HCT116 (cell line): Measurements from ENCODE around the gene CACNA1A. TPM values are rescaled to one million over a fixed set of nuclear protein-coding genes. Genes with fewer than 3 reads are reported as not detected.

Experiments
- ATAC-seq: fragments of 200-7000 bp; cut with Tn5 transposase; 2 replicates; pipeline ENCODE4 v1.9.1; 2020; ENCODE audit warnings: mild to moderate bottlenecking, moderate library complexity
- BruUV-seq: library from RNA; stranded (reverse); fragments of 400-500 nt; replicated peaks from 2 replicates; lab custom pipeline; 2021; lab: Mats Ljungman, UMichigan
- CTCF ChIA-PET: fragments of 300-600 bp; sonication (Branson Sonifier 250); formaldehyde crosslinking; loops from one replicate; lab custom pipeline; 2021; ENCODE audit warnings: antibody characterized with exemption; lab: Charles Lee
- POLR2A ChIA-PET: fragments of 300-600, 350-600 bp; sonication (Branson Sonifier 250); formaldehyde crosslinking; loops from one replicate; lab custom pipeline; 2021; ENCODE audit warnings: antibody characterized with exemption; lab: Charles Lee
- RAD21 ChIA-PET, 2 experiments: fragments of 300-600 bp; sonication (Branson Sonifier 250); formaldehyde crosslinking; loops; one replicate each; lab custom pipeline; 2023; ENCODE audit warnings: low total read pairs in 2 of 2; ENCODE audit not compliant: uncharacterized antibody in 2 of 2, unreplicated experiment in 2 of 2, low non-redundant PET in 1 of 2; lab: Charles Lee
- DNase-seq: peaks from one replicate; pipeline ENCODE4 v3.0.0-alpha.2; 2010; ENCODE audit warnings: low read depth, low spot score
- H2AFZ ChIP-seq: fragments of 200-600 bp; shearing (Covaris generic), sonication (generic); 2 replicates; pipeline ENCODE4 v1.6.1; 2017; ENCODE audit warnings: low read depth, mixed run types, mixed read lengths, antibody characterized with exemption, low read length; ENCODE audit not compliant: poor library complexity, severe bottlenecking
- H3K27ac ChIP-seq: 2 replicates; pipeline ENCODE4 v1.5.1; 2012; ENCODE audit warnings: low read depth, low read length
- H3K27me3 ChIP-seq: fragments of 200-600 bp; sonication (generic); 2 replicates; pipeline ENCODE4 v1.6.1; 2016; ENCODE audit warnings: mixed run types, low read length, mixed read lengths; ENCODE audit not compliant: insufficient read depth
- H3K36me3 ChIP-seq, 2 experiments: fragments of 200-500 bp in 1 of 2; fragments of 200-600 bp in 1 of 2; sonication (Bioruptor generic) in 1 of 2; sonication (generic) in 1 of 2; 2 replicates each; pipeline versions ENCODE4 v1.5.1 to v1.6.1; 2014 to 2016; ENCODE audit warnings: low read length in 2 of 2, inconsistent platforms in 1 of 2, mixed read lengths in 1 of 2, mixed run types in 1 of 2; ENCODE audit not compliant: insufficient read depth in 2 of 2, control insufficient read depth in 1 of 2
- H3K4me1 ChIP-seq, 2 experiments: fragments of 200-600 bp in 1 of 2; sonication (generic) in 1 of 2; 2 replicates each; pipeline versions ENCODE4 v1.5.1 to v1.6.1; 2012 to 2017; ENCODE audit warnings: low read length in 2 of 2, inconsistent platforms in 1 of 2, mild to moderate bottlenecking in 1 of 2, mixed read lengths in 1 of 2, mixed run types in 1 of 2, moderate library complexity in 1 of 2; ENCODE audit not compliant: insufficient read depth in 2 of 2, control insufficient read depth in 1 of 2
- H3K4me2 ChIP-seq: fragments of 200-600 bp; sonication (generic); 2 replicates; pipeline ENCODE4 v1.6.1; 2017; ENCODE audit warnings: mixed run types, low read length, mixed read lengths
- H3K4me3 ChIP-seq, 2 experiments: fragments of 200-600 bp in 1 of 2; sonication (generic) in 1 of 2; replicated peaks in 1 of 2; 2 replicates each; pipeline ENCODE4 v1.5.1; 2011 to 2016; ENCODE audit warnings: low read length in 2 of 2, control low read depth in 1 of 2, low read depth in 1 of 2, mild to moderate bottlenecking in 1 of 2, mixed read lengths in 1 of 2, mixed run types in 1 of 2
- H3K79me2 ChIP-seq: fragments of 200-600 bp; sonication (generic); 2 replicates; pipeline ENCODE4 v1.6.1; 2017; ENCODE audit warnings: mild to moderate bottlenecking, mixed run types, low read length, moderate library complexity, mixed read lengths; ENCODE audit not compliant: insufficient read depth
- H3K9ac ChIP-seq: fragments of 200-600 bp; sonication (generic); 2 replicates; pipeline ENCODE4 v1.6.1; 2016; ENCODE audit warnings: low read length, mixed read lengths
- H3K9me2 ChIP-seq: fragments of 200-600 bp; sonication (generic), shearing (Covaris generic); 2 replicates; pipeline ENCODE4 v1.6.1; 2017; ENCODE audit warnings: mixed run types, mild to moderate bottlenecking, moderate library complexity; ENCODE audit not compliant: insufficient read depth
- H3K9me3 ChIP-seq, 2 experiments: fragments of 200-500 bp in 1 of 2; fragments of 200-600 bp in 1 of 2; sonication (Bioruptor generic) in 1 of 2; sonication (generic) in 1 of 2; 2 replicates each; pipeline ENCODE4 v1.6.1; 2014 to 2017; ENCODE audit warnings: low read length in 2 of 2, mixed read lengths in 2 of 2, inconsistent platforms in 1 of 2, low read depth in 1 of 2, mild to moderate bottlenecking in 1 of 2, mixed run types in 1 of 2, moderate library complexity in 1 of 2; ENCODE audit not compliant: control insufficient read depth in 1 of 2, insufficient read depth in 1 of 2
- H4K20me1 ChIP-seq: fragments of 200-600 bp; sonication (generic), shearing (Covaris generic); 2 replicates; pipeline ENCODE4 v1.6.1; 2017; ENCODE audit warnings: mixed run types, mild to moderate bottlenecking, moderate library complexity; ENCODE audit not compliant: insufficient read depth
- ATF3 ChIP-seq: IDR thresholded peaks from 2 replicates; pipeline ENCODE4 v1.6.1; 2012
- CBX3 ChIP-seq: IDR thresholded peaks from 2 replicates; pipeline ENCODE4 v1.6.1; 2012; ENCODE audit warnings: low read depth
- CTCF ChIP-seq, 3 experiments: fragments of 200-600 bp in 1 of 3; sonication (generic) in 1 of 3; IDR thresholded peaks in 2 of 3; conservative IDR thresholded peaks in 1 of 3; 2 replicates each; pipeline ENCODE4 v1.5.1; 2012 to 2017; ENCODE audit warnings: low read depth in 2 of 3, low read length in 2 of 3, antibody characterized with exemption in 1 of 3, borderline replicate concordance in 1 of 3, control low read depth in 1 of 3, mild to moderate bottlenecking in 1 of 3, mixed read lengths in 1 of 3, mixed run types in 1 of 3, moderate library complexity in 1 of 3; ENCODE audit not compliant: insufficient read depth in 1 of 3
- EGR1 ChIP-seq: IDR thresholded peaks from 2 replicates; pipeline ENCODE4 v1.6.1; 2012; ENCODE audit warnings: low read depth
- ELF1 ChIP-seq: IDR thresholded peaks from 2 replicates; pipeline ENCODE4 v1.6.1; 2012; ENCODE audit warnings: low read depth, borderline replicate concordance
- EZH2 ChIP-seq: fragments of 200-600 bp; sonication (generic); IDR thresholded peaks from 2 replicates; pipeline ENCODE4 v1.6.1; 2017; ENCODE audit warnings: antibody characterized with exemption, mixed run types
- FOSL1 ChIP-seq: IDR thresholded peaks from 2 replicates; pipeline ENCODE4 v1.6.1; 2012; ENCODE audit warnings: low read depth
- MAX ChIP-seq: IDR thresholded peaks from 2 replicates; pipeline ENCODE4 v1.6.1; 2012
- POLR2A ChIP-seq: IDR thresholded peaks from 2 replicates; pipeline ENCODE4 v1.7.0; 2011; ENCODE audit warnings: borderline replicate concordance; ENCODE audit not compliant: insufficient read depth, insufficient read length; ENCODE audit errors: extremely low read depth
- RAD21 ChIP-seq: IDR thresholded peaks from 2 replicates; pipeline ENCODE4 v1.6.1; 2012; ENCODE audit warnings: low read depth, mild to moderate bottlenecking
- SIN3A ChIP-seq: IDR thresholded peaks from 2 replicates; pipeline ENCODE4 v1.6.1; 2012; ENCODE audit warnings: low read depth
- SP1 ChIP-seq: IDR thresholded peaks from 2 replicates; pipeline ENCODE4 v1.6.1; 2012; ENCODE audit warnings: low read depth
- YY1 ChIP-seq: IDR thresholded peaks from 2 replicates; pipeline ENCODE4 v1.6.1; 2011; ENCODE audit warnings: low read length, low read depth, moderate library complexity, mild to moderate bottlenecking; ENCODE audit not compliant: insufficient replicate concordance; ENCODE audit errors: extremely low read depth
- ZFX ChIP-seq: fragments of 450-650 bp; IDR thresholded peaks from 2 replicates; pipeline ENCODE4 v1.6.1; 2017
- ZNF274 ChIP-seq: fragments of 200-500 bp; sonication (Bioruptor generic); IDR thresholded peaks from 2 replicates; pipeline ENCODE4 v1.6.1; 2014; ENCODE audit warnings: mild to moderate bottlenecking, low read depth, low read length, inconsistent platforms
- intact Hi-C: fragments of 100-400 bp; cut with micrococcal nuclease; formaldehyde crosslinking; loops from 2 replicates; pipeline ENCODE4 v1.10.0; 2022
- total RNA-seq: library from RNA; stranded (reverse); gene quantifications from one replicate; pipeline ENCODE4 v1.2.1, GENCODE V29; 2021; ENCODE audit not compliant: unreplicated experiment

CACNA1A gene
- total RNA-seq, 1 experiment from 2014 or later, result 7.5 TPM

- no peak for ATAC-seq
- POLR2A ChIA-PET, result no interaction called here
- BruUV-seq, result no TSS peak
These were observed 35.3 kb upstream of the CACNA1A start for GRCh38 chr19:13541554-13541953.

GRCh38 chr19:13539332-13539731, 33.1 kb upstream of the CACNA1A start:
- Histone ChIP-seq H3K4me1 (no peaks in the 10 kb centered on the region), H3K27ac (no peak overlapping the region), H3K27me3 (peaks cover 18% of the 10 kb centered on the region), H3K9me3 (no peaks in the 10 kb centered on the region), H3K9me2 (no peaks in the 10 kb centered on the region), H2AFZ (no peak overlapping the region), H3K4me2 (no peak overlapping the region), H3K4me3 (no peak overlapping the region), H3K36me3 (no peaks in the 10 kb centered on the region), H3K79me2 (no peaks in the 10 kb centered on the region), H3K9ac (no peak overlapping the region), H4K20me1 (no peaks in the 10 kb centered on the region)
- ChIA-PET RAD21 (no interaction called here), CTCF (no interaction called here), POLR2A (no interaction called here)
- ATAC-seq (no peak), DNase-seq (no peak)
- BruUV-seq, result no TSS peak
- no peak for TF ChIP-seq ZNF274
- TF ChIP-seq FOSL1, result no peak
- TF ChIP-seq CTCF (IDR thresholded peaks at IDR 0.05 in 2 of 3, conservative IDR thresholded peaks at IDR 0.05 in 1 of 3; ENCODE audit: borderline replicate concordance in 1 of 3, insufficient read depth in 1 of 3, low read depth in 2 of 3, low read length in 2 of 3), result no peak
- no peak for TF ChIP-seq SP1
- no peak for TF ChIP-seq YY1
- no peak for TF ChIP-seq EGR1
- no peak for TF ChIP-seq ZFX
- TF ChIP-seq ATF3, result no peak
- TF ChIP-seq MAX, result no peak
- no peak for TF ChIP-seq ELF1
- no peak for TF ChIP-seq EZH2
- no peak for TF ChIP-seq RAD21
- no peak for TF ChIP-seq POLR2A
- intact Hi-C loops, result no loop called here

More at GRCh38 chr19:13541554-13541953, 35.3 kb upstream of the CACNA1A start:
- TF ChIP-seq SIN3A (no peak), CBX3 (no peak), FOSL1 (no peak), SP1 (no peak), ZNF274 (no peak), ELF1 (no peak)
- TF ChIP-seq, all 23 proteins: peak for 0
- no peak overlapping the region for H2AFZ ChIP-seq
- no peak overlapping the region for H3K9ac ChIP-seq
- intact Hi-C loops, result no loop called here
- H3K4me2 ChIP-seq, result no peak overlapping the region
- DNase-seq, result no peak
- no peaks in the 10 kb centered on the region for H3K36me3 ChIP-seq
- H3K4me1 ChIP-seq, result no peaks in the 10 kb centered on the region
- no peaks in the 10 kb centered on the region for H3K79me2 ChIP-seq
- H3K27ac ChIP-seq, result no peak overlapping the region
- H3K9me2 ChIP-seq, result no peaks in the 10 kb centered on the region
- ChIA-PET RAD21 (no interaction called here), CTCF (no interaction called here)
- H3K27me3 ChIP-seq, result peaks cover 17% of the 10 kb centered on the region
- peaks cover 0 to 7% of the 10 kb centered on the region in 2 experiments; a peak in 2 of 4 replicates for H3K9me3 ChIP-seq
- no peaks in the 10 kb centered on the region for H4K20me1 ChIP-seq
- H3K4me3 ChIP-seq, result no peak overlapping the region
